ENCODE measurements around the gene MAPRE2. TPM values are rescaled to one million over a fixed set of nuclear protein-coding genes. Genes with fewer than 3 reads are reported as not detected.

Gene MAPRE2
- total RNA-seq, 2 donors from 2014 or later: 25.5 to 32.2 TPM

DNA sequence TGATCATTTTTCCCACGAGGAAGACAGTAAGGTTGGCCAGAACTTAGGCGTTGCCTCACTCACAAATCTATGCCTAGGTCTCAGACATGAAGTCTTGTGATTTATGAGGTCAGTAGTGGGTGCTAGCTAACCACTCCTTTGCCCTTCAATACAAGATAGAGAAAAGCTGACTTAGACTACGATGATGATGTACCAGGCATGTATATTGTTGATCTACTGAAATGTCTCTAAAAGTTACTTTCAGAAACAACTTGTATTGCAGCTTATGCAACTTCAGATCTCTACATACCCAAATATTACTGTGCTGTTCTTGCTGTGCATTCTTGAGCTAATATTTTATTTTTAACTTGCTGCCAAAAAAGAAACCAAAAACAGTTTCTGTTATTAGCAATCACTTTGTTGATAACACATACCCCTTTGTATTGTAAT lies 30.6 kb downstream of the MAPRE2 start:
- DNase-seq: no peak
- H3K27ac ChIP-seq: no peak overlapping the region
- intact Hi-C loops (cut with DNase I): no loop called here

DNA sequence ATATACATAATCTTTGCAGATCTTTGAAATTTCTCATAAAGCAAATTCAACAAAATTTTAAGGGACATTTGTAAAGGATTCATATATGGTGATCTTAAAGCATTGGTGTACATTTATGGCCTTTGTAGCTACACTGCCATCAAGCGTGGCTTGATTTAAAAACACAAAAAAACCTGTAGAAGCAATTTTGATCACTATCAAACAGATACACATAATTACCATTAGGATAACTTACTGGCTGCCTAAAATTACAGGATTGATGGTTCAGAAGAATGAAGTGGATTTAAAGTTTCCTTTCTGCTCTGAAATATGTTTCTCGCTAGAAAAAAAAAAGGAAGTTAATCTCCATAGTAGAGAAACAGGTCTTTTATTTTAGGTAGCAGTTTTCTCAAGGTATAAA lies 31.4 kb downstream of the MAPRE2 start:
- TF ChIP-seq, protein P1, sequence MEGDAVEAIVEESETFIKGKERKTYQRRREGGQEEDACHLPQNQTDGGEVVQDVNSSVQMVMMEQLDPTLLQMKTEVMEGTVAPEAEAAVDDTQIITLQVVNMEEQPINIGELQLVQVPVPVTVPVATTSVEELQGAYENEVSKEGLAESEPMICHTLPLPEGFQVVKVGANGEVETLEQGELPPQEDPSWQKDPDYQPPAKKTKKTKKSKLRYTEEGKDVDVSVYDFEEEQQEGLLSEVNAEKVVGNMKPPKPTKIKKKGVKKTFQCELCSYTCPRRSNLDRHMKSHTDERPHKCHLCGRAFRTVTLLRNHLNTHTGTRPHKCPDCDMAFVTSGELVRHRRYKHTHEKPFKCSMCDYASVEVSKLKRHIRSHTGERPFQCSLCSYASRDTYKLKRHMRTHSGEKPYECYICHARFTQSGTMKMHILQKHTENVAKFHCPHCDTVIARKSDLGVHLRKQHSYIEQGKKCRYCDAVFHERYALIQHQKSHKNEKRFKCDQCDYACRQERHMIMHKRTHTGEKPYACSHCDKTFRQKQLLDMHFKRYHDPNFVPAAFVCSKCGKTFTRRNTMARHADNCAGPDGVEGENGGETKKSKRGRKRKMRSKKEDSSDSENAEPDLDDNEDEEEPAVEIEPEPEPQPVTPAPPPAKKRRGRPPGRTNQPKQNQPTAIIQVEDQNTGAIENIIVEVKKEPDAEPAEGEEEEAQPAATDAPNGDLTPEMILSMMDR (IDR thresholded peaks at IDR 0.05): no peak
- Histone ChIP-seq H3K9ac (ENCODE audit: low read depth in 2 of 2, low read length in 2 of 2) (no peak overlapping the region), H3K27me3 (no peaks in the 10 kb centered on the region), H3K36me3 (no peaks in the 10 kb centered on the region), H3K9me3 (no peaks in the 10 kb centered on the region), H3K4me3 (no peak overlapping the region), H3K4me1 (no peaks in the 10 kb centered on the region), H3K27ac (no peak overlapping the region)
- intact Hi-C loops (cut with DNase I): no loop called here
- DNase-seq: no peak

More for the DNA sequence above, 30.6 kb downstream of the MAPRE2 start:
- no peaks in the 10 kb centered on the region for H3K36me3 ChIP-seq
- no peaks in the 10 kb centered on the region for H3K27me3 ChIP-seq
- no peak overlapping the region for H3K9ac ChIP-seq (ENCODE audit: low read depth in 2 of 2, low read length in 2 of 2)
- no peaks in the 10 kb centered on the region for H3K9me3 ChIP-seq
- no peaks in the 10 kb centered on the region for H3K4me1 ChIP-seq
- TF ChIP-seq, protein P1 (IDR thresholded peaks at IDR 0.05): no peak
- H3K4me3 ChIP-seq: no peak overlapping the region

DNA sequence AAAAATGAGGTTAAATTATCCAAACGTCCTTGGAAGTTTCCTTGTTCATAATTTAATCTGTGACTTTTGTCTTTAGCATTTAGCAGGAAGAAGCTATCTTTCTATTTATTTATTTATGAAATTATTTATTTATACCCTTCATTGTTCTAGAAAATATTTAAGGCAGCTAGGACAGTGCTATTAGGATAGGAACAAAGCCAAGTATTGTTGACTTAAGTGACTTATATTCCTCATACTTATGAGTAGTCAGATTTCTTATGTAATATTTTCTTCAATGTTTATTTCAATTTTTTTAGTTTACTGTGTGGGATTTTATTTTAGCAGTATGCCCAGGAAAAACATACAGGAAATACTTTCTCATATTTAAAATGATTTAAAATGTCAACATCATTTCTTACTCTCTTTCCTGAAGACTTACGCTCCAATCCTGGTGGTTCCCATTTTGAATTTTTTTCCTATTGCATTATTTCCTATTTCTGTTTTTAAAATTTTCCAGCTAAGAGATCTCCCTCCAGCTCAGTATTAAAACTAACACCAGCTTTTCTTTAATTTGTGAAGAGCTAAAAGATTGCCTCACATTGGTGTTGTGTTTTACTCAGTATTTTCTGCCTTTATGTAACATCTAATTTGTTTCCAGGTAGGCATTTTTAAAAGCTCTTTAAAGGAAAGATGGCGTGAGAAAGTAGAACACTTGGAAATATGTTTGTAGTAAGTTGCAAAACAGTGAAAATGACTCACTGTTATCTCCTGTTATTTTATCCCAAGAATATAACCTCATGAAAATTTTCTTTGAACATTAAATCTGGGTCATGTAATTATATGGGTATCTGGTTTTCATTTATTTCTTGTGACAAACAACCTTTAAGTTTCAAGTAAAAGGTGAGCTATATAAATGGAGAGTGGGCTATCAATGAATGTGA lies 32.2 kb downstream of the MAPRE2 start:
- no peaks in the 10 kb centered on the region for H3K27me3 ChIP-seq
- DNase-seq: no peak
- H3K4me1 ChIP-seq: no peaks in the 10 kb centered on the region
- no peak overlapping the region for H3K9ac ChIP-seq (ENCODE audit: low read depth in 2 of 2, low read length in 2 of 2)
- no peaks in the 10 kb centered on the region for H3K9me3 ChIP-seq
- TF ChIP-seq, protein P1 (IDR thresholded peaks at IDR 0.05): no peak
- no peak overlapping the region for H3K27ac ChIP-seq
- H3K4me3 ChIP-seq: no peak overlapping the region
- intact Hi-C loops (cut with DNase I): no loop called here
- no peaks in the 10 kb centered on the region for H3K36me3 ChIP-seq

DNA sequence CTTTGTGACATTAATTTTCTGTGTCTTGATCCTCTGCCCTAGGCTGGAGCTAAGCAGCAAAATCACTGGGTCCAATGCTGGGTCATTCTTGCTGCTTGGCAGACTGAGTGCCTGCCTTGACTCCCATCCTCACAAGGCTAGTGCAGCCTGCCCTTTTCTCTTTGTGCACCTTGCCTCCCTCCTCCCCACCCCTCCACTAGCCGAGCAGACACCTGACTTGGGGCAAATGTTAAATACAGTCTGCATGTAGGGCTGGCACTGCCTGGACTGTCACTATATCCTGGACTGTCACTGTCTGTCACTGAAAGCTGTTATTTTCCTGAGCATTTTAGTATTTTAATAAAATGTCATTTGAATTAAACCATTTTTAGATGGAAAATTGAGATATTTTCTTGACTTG lies 33.4 kb downstream of the MAPRE2 start:
- Histone ChIP-seq H3K9ac (ENCODE audit: low read depth in 2 of 2, low read length in 2 of 2) (no peak overlapping the region), H3K4me3 (no peak overlapping the region), H3K27me3 (no peaks in the 10 kb centered on the region), H3K9me3 (no peaks in the 10 kb centered on the region), H3K4me1 (no peaks in the 10 kb centered on the region), H3K27ac (no peak overlapping the region), H3K36me3 (no peaks in the 10 kb centered on the region)
- DNase-seq: no peak
- intact Hi-C loops (cut with DNase I): no loop called here
- TF ChIP-seq, protein P1 (IDR thresholded peaks at IDR 0.05): no peak

DNA sequence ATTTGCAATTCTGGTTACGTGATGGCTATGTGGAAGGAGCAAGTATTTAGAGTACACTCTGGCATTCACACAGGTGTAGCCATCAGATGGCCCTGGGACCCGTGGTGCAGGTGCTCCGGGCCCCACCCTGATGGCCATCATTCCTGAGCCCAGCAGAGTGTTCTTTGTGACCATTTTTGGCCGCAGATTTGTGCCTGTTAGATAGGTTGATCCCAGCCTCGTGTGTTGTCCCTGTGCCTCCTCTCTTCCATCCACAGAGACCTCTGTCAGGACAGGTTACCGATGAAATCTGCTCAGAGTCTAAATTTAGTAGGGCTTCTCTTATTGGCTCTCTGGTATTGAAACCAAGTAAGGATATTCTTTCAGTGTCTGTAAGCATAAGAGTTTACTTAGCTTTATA lies 33.9 kb downstream of the MAPRE2 start:
- no peaks in the 10 kb centered on the region for H3K27me3 ChIP-seq
- H3K9ac ChIP-seq (ENCODE audit: low read depth in 2 of 2, low read length in 2 of 2): no peak overlapping the region
- no peak overlapping the region for H3K27ac ChIP-seq
- no peaks in the 10 kb centered on the region for H3K4me1 ChIP-seq
- no peak for DNase-seq
- H3K36me3 ChIP-seq: no peaks in the 10 kb centered on the region
- H3K9me3 ChIP-seq: no peaks in the 10 kb centered on the region
- TF ChIP-seq, protein P1 (IDR thresholded peaks at IDR 0.05): no peak
- no peak overlapping the region for H3K4me3 ChIP-seq
- intact Hi-C loops (cut with DNase I): no loop called here
